GM19438 (cell line): ENCODE measurements around the gene SLC6A18.
"Not testable (repeated sequence)": the region's sequence is repeated elsewhere in the genome, so short reads cannot be mapped to it uniquely, and the experiment has no call there.

Experiments
- ATAC-seq: cut with Tn5 transposase; IDR thresholded peaks from one replicate; pipeline ENCODE4 v1.9.1; 2021; ENCODE audit warnings: low read depth; ENCODE audit not compliant: unreplicated experiment

SLC6A18 gene

GRCh38 chr5:1228120-1228519, 2.9 kb downstream of the SLC6A18 start:
- ATAC-seq: no peak

DNA sequence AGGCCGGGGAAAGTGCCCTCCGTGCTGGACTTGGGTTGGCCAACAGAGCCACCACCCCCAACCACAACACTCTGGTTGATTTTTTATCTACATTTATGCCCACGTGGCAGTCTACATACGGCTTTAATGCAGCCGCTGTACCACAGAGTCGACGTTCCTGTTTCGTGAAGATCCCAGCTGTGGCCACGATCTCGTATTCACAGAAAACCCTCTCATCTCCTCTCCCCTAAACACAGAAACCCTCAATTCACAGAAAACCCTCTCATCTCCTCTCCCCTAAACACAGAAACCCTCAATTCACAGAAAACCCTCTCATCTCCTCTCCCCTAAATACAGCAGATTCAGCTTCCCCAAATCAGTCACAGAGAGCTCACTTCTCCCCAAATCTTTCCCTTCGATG, 3.8 kb downstream of the SLC6A18 start:
- not testable (repeated sequence) for ATAC-seq

- no peak for ATAC-seq
Measured at GRCh38 chr5:1229822-1230221, 4.6 kb downstream of the SLC6A18 start.

- no peak for ATAC-seq
Measured at GRCh38 chr5:1230551-1230950, 5.4 kb downstream of the SLC6A18 start.

- no peak for ATAC-seq
Measured at GRCh38 chr5:1231354-1231905, 6.2 kb downstream of the SLC6A18 start.

DNA sequence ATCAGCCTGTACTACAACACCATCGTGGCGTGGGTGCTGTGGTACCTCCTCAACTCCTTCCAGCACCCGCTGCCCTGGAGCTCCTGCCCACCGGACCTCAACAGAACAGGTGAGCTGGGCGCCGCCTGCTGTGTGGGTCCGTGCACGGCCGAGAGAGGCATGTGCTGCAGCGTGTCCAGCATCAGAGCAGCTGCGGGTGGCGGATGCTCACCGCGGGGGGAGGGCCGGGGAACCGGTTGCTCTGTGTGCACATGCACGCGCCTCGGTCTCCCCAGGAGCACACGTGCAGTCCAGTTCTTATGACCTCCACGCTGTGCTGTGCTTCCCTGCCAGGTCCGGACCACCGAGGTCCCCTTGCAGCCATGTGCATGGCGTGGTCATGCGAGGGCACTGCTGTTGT, 7.6 kb downstream of the SLC6A18 start:
- no peak for ATAC-seq

DNA sequence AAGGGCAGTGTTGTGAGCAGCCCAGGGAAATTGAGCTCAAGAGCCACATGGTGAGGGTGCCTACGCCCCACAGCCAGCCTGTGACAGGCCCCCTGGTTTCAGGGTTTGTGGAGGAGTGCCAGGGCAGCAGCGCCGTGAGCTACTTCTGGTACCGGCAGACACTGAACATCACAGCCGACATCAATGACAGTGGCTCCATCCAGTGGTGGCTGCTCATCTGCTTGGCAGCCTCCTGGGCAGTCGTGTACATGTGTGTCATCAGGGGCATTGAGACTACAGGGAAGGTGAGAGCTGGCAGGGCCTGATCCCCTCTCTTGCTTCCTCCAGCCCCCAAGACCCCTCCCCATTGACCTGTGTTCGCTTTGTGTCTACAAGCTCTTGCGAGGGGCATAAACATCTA, 10.2 kb downstream of the SLC6A18 start:
- ATAC-seq: no peak

DNA sequence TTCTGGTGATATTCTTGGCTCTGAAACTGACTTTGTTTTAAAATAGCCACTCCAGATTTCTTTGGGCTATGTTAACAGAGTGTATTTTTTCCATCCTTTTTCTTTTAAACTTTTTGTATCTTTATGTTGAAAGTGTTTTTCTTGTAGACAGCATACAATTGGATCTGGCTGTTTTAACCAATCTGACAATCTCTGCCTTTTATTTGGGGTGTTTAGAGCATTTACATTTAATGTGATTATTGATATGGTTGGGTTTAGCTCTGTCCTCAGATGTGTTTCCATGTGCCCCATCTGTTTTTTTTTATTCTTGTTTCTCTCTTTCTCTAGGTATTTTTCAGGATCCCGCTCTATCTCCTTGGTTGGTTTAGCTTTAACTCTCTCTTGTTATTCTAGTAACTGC, 10.7 kb downstream of the SLC6A18 start:
- ATAC-seq: no peak

GRCh38 chr5:1239505-1240251, 14.5 kb downstream of the SLC6A18 start:
- no peak for ATAC-seq

GRCh38 chr5:1240496-1241260, 15.5 kb downstream of the SLC6A18 start:
- no peak for ATAC-seq

DNA sequence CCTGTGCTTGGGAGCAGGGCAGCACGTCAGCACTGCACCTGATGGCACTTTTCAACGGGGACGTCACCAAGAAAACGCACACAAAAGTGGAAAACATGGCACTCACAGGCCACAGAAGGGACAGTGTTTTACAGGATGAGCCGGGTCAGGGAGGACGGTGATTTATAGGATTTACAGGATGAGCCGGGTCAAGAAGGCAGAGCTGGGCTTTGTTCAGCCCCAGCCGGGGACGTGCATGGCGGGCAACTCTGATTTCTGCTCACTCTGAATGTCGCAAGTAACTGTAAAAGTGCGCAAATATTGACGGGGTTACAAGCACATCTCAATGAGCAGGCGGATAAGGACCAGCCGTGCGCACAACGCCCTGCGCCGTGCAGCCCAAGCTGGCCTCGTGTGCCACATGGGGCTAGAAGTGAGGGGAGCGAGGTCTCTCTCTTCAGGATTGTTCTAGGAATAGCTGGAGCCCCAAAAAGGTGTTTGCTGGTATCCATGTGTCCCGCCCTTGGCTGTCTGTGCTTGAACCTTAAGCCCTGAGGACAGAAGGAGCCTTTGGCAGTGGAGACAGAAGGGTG, 16.4 kb downstream of the SLC6A18 start:
- ATAC-seq: no peak

DNA sequence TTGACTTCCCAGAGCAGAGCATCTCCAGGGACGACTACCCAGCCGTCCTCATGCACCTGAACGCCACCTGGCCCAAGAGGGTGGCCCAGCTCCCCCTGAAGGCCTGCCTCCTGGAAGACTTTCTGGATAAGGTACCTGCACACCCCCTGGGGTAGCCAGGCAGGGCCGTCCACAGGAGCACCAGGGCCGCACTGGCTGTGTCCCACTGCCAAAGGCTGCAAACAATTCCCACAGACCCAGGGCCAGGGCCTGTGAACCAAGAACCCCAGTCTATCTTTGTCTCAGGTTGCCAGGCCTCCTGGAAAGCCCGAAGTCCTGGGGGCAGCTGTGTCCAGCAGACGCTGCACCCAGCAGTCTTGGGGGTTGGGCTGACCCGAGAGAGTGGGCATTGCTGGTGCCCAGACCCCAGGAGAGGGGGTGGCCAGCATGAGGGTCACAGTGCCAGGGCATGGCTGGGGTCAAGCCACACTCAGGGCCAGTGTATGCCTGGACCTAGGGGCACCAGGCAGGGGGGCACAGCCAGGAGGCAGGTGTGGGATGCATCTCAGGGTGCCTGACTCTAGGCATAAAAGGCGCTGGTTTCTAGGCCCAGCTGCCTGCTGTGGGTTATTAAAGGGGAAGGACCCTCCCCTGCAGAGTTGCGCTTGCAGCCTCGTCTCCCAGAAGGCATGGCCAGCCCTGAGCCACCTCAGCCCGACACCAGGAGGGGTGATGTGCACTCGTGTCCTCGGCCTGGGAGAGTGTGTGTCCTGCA, 17.7 kb downstream of the SLC6A18 start:
- no peak for ATAC-seq

GRCh38 chr5:1243487-1244130, 18.4 kb downstream of the SLC6A18 start:
- no peak for ATAC-seq

DNA sequence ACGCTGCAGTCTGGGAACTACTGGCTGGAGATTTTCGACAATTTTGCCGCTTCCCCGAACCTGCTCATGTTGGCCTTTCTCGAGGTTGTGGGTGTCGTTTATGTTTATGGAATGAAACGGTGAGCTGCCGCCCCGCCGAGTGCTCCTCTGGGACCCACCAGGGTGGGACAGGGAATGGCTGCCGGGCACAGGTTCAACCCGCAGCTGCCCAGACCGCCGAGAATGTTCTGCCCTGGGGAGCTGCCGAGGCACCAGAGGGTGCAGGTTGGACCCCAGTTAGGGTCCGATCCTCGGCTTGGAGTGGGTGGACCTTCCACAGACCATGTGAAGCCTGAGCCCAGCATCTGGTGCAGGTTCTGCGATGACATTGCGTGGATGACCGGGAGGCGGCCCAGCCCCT, 19.1 kb downstream of the SLC6A18 start:
- no peak for ATAC-seq

GRCh38 chr5:1244976-1245375, 19.8 kb downstream of the SLC6A18 start:
- ATAC-seq: no peak

GRCh38 chr5:1245905-1246576, 20.9 kb downstream of the SLC6A18 start:
- no peak for ATAC-seq

GRCh38 chr5:1246711-1247431, 21.7 kb downstream of the SLC6A18 start:
- ATAC-seq: no peak

- no peak for ATAC-seq
Measured at GRCh38 chr5:1247811-1248210, 22.6 kb downstream of the SLC6A18 start.
